Measurements from ENCODE around the gene SIK2.
"Not testable (repeated sequence)": the region's sequence is repeated elsewhere in the genome, so short reads cannot be mapped to it uniquely, and the experiment has no call there.

SIK2 gene

DNA sequence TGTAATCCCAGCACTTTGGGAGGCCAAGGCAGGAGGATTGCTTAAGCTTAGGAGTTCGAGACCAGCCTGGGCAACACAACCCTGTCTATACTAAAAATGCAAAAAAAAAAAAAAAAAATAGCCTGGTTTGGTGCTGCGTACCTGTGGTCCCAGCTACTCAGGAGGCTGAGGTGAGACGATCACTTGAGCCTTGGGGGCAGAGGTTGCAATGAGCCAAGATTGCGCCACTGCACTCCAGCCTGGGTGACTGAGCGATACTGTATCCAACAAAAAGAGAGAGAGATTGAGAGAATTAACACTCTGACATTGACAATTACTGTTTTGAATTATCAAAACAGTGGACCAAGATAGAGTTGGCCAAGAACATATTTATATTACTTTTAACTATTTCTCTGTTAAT, 53.7 kb downstream of the SIK2 start:
- DNase-seq (ENCODE audit: low read depth in 1 of 2, low spot score in 1 of 2) = no peak
- Histone ChIP-seq H3K4me3 (replicated peaks; ENCODE audit: insufficient read depth, low read length) (no peak overlapping the region), H3K27ac (replicated peaks) (no peak overlapping the region), H3K27me3 (ENCODE audit: insufficient read depth, poor library complexity, severe bottlenecking) (no peaks in the 10 kb centered on the region)
- TF ChIP-seq POLR2AphosphoS5 (IDR thresholded peaks at IDR 0.05; ENCODE audit: low read depth) (no peak), GABPA (IDR thresholded peaks at IDR 0.05; ENCODE audit: low read depth) (no peak), SPI1 (IDR thresholded peaks at IDR 0.05; ENCODE audit: borderline replicate concordance, low read depth) (no peak), CTCF (IDR thresholded peaks at IDR 0.05; ENCODE audit: insufficient read depth, low read length) (no peak)
- TF ChIP-seq, protein P1, sequence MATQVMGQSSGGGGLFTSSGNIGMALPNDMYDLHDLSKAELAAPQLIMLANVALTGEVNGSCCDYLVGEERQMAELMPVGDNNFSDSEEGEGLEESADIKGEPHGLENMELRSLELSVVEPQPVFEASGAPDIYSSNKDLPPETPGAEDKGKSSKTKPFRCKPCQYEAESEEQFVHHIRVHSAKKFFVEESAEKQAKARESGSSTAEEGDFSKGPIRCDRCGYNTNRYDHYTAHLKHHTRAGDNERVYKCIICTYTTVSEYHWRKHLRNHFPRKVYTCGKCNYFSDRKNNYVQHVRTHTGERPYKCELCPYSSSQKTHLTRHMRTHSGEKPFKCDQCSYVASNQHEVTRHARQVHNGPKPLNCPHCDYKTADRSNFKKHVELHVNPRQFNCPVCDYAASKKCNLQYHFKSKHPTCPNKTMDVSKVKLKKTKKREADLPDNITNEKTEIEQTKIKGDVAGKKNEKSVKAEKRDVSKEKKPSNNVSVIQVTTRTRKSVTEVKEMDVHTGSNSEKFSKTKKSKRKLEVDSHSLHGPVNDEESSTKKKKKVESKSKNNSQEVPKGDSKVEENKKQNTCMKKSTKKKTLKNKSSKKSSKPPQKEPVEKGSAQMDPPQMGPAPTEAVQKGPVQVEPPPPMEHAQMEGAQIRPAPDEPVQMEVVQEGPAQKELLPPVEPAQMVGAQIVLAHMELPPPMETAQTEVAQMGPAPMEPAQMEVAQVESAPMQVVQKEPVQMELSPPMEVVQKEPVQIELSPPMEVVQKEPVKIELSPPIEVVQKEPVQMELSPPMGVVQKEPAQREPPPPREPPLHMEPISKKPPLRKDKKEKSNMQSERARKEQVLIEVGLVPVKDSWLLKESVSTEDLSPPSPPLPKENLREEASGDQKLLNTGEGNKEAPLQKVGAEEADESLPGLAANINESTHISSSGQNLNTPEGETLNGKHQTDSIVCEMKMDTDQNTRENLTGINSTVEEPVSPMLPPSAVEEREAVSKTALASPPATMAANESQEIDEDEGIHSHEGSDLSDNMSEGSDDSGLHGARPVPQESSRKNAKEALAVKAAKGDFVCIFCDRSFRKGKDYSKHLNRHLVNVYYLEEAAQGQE (IDR thresholded peaks at IDR 0.05; ENCODE audit: insufficient replicate concordance, low read depth) = no peak

- not testable (repeated sequence) for H3K27me3 ChIP-seq (ENCODE audit: insufficient read depth, poor library complexity, severe bottlenecking); DNase-seq (ENCODE audit: low read depth in 1 of 2, low spot score in 1 of 2); H3K4me3 ChIP-seq (replicated peaks; ENCODE audit: insufficient read depth, low read length); H3K27ac ChIP-seq (replicated peaks)
Observed at GRCh38 chr11:111657905-111658304, 55.7 kb downstream of the SIK2 start.

- not testable (repeated sequence) for H3K27me3 ChIP-seq (ENCODE audit: insufficient read depth, poor library complexity, severe bottlenecking); DNase-seq (ENCODE audit: low read depth in 1 of 2, low spot score in 1 of 2); H3K27ac ChIP-seq (replicated peaks); H3K4me3 ChIP-seq (replicated peaks; ENCODE audit: insufficient read depth, low read length)
Observed at GRCh38 chr11:111658493-111658892, 56.2 kb downstream of the SIK2 start.

DNA sequence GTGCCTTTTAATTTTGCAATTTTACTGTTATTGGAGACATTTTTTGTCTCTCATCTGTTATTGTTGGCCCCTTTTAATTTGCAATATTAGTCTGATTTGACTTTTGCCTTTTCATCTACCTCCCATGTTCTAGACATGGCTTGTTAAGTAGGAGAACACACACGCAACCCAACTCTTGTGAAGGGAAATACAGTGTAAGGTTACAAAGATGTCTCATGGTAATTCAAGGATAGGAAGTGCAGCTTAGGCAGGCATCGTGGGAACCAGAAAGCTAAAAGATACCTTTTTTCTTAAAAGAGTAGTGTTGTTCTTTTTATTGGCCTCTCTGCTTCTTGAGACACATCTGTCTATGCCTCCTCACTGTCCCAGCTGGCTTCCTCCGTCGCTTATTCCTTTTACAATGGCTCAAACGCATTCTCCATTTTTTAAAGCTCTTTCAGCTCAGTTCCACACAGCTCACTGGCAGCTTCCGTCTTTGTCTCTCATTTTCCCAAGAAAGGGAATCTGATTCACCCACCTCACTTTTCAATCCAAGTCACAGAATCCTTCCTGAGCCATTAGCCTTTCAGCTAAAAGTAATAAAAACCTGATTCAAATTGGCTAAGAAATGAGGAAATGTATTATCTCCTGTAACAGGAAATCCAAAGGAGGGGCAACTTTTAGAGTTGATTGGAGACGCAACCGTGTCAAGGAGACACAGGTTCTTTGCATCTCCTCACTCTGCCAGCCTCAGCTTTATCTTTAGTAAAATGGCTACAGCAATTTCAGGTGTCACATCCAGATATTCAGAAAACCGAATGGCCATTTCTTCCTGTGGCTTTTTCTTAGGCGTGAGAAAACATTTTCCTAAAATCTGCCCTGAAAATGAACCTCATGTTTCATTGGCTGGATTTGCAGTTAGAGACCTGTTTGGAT, 57.2 kb downstream of the SIK2 start:
- no peak overlapping the region for H3K27ac ChIP-seq (replicated peaks)
- TF ChIP-seq, protein P1 (IDR thresholded peaks at IDR 0.05; ENCODE audit: insufficient replicate concordance, low read depth) = no peak
- no peak for TF ChIP-seq CTCF (IDR thresholded peaks at IDR 0.05; ENCODE audit: insufficient read depth, low read length)
- no peak for TF ChIP-seq GABPA (IDR thresholded peaks at IDR 0.05; ENCODE audit: low read depth)
- TF ChIP-seq POLR2AphosphoS5 (IDR thresholded peaks at IDR 0.05; ENCODE audit: low read depth) = no peak
- no peak for TF ChIP-seq SPI1 (IDR thresholded peaks at IDR 0.05; ENCODE audit: borderline replicate concordance, low read depth)
- no peak for DNase-seq (ENCODE audit: low read depth in 1 of 2, low spot score in 1 of 2)

GRCh38 chr11:111660822-111661221, 58.6 kb downstream of the SIK2 start:
- DNase-seq (ENCODE audit: low read depth in 1 of 2, low spot score in 1 of 2) = no peak
- no peak for TF ChIP-seq GABPA (IDR thresholded peaks at IDR 0.05; ENCODE audit: low read depth)
- TF ChIP-seq, protein P1 (IDR thresholded peaks at IDR 0.05; ENCODE audit: insufficient replicate concordance, low read depth) = no peak
- no peak for TF ChIP-seq SPI1 (IDR thresholded peaks at IDR 0.05; ENCODE audit: borderline replicate concordance, low read depth)
- TF ChIP-seq POLR2AphosphoS5 (IDR thresholded peaks at IDR 0.05; ENCODE audit: low read depth) = no peak
- TF ChIP-seq CTCF (IDR thresholded peaks at IDR 0.05; ENCODE audit: insufficient read depth, low read length) = no peak
- Histone ChIP-seq H3K27me3 (ENCODE audit: insufficient read depth, poor library complexity, severe bottlenecking) (no peaks in the 10 kb centered on the region), H3K4me3 (replicated peaks; ENCODE audit: insufficient read depth, low read length) (no peak overlapping the region), H3K27ac (replicated peaks) (no peak overlapping the region)

More for the DNA sequence above, 57.2 kb downstream of the SIK2 start:
- no peaks in the 10 kb centered on the region for H3K27me3 ChIP-seq (ENCODE audit: insufficient read depth, poor library complexity, severe bottlenecking)
- no peak overlapping the region for H3K4me3 ChIP-seq (replicated peaks; ENCODE audit: insufficient read depth, low read length)
